Measurements from ENCODE around the gene OR51T1.
"Not testable (repeated sequence)": the region's sequence is repeated elsewhere in the genome, so short reads cannot be mapped to it uniquely, and the experiment has no call there.

Gene OR51T1

DNA sequence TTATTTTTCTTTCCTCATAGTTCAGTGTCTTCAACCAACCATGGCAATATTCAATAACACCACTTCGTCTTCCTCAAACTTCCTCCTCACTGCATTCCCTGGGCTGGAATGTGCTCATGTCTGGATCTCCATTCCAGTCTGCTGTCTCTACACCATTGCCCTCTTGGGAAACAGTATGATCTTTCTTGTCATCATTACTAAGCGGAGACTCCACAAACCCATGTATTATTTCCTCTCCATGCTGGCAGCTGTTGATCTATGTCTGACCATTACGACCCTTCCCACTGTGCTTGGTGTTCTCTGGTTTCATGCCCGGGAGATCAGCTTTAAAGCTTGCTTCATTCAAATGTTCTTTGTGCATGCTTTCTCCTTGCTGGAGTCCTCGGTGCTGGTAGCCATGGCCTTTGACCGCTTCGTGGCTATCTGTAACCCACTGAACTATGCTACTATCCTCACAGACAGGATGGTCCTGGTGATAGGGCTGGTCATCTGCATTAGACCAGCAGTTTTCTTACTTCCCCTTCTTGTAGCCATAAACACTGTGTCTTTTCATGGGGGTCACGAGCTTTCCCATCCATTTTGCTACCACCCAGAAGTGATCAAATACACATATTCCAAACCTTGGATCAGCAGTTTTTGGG, at the start of gene OR51T1:
Gene OR51T1 (plus strand): TSS at position 41 of the 641 bp plus-strand sequence. CDS start 0 bp downstream, at position 41.
- Histone ChIP-seq H3K4me3 (ENCODE audit: low read length) (no peak within 1 kb of the TSS), H3K27ac (ENCODE audit: low read depth, low read length) (no peak within 1 kb of the TSS), H3K9ac (ENCODE audit: low read length) (no peak within 1 kb of the TSS), H3K4me1 (ENCODE audit: control insufficient read depth, insufficient read depth, low read length) (no peaks in the 10 kb centered on the region), H3K36me3 (ENCODE audit: control insufficient read depth, insufficient read depth, low read length) (no peaks in the 10 kb centered on the region), H3K27me3 (ENCODE audit: control insufficient read depth, insufficient read depth, low read length) (no peaks in the 10 kb centered on the region)

- Histone ChIP-seq H3K4me1 (ENCODE audit: control insufficient read depth, insufficient read depth, low read length) (no peaks in the 10 kb centered on the region), H3K9ac (ENCODE audit: low read length) (no peak overlapping the region), H3K27ac (ENCODE audit: low read depth, low read length) (no peak overlapping the region), H3K4me3 (ENCODE audit: low read length) (no peak overlapping the region), H3K27me3 (ENCODE audit: control insufficient read depth, insufficient read depth, low read length) (no peaks in the 10 kb centered on the region), H3K36me3 (ENCODE audit: control insufficient read depth, insufficient read depth, low read length) (no peaks in the 10 kb centered on the region)
These were observed 41.7 kb upstream of the OR51T1 start for GRCh38 chr11:4839851-4840549.

DNA sequence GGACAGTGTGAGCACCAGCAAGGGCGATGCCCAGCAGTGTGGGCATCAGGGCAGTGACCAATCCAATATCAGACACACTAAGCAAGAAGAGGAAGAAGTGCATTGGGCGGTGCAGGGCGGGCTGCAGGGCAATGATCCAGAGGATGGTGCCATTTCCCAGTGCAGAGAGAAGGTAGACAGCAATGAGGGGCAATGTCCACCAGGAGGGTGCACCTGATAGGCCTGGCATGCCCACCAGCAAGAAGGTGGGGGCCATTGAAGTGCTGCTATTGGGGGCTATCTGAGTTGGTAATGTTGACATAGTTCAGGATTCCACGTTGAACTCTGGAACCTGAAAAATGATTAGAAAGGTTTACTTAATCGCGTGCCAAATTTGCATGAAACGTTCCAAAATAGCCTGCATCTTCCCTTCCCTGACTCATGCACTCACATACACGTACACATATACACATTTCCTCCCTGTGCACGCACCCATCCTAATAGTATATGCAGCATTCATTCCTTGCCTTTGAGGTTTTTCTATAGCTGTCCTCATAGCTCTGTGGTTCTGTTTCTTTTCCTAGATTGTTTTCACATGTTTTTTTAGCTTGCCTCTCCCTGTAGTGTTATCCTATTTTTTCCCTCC, 32.7 kb upstream of the OR51T1 start, which contains the start of gene OR51S1:
Gene OR51S1 (minus strand): TSS at position 301 of the 625 bp plus-strand sequence. CDS start 0 bp downstream, at position 301.
- Histone ChIP-seq H3K36me3 (ENCODE audit: control insufficient read depth, insufficient read depth, low read length) (no peaks in the 10 kb centered on the region), H3K27ac (ENCODE audit: low read depth, low read length) (no peak within 1 kb of the TSS), H3K9ac (ENCODE audit: low read length) (no peak within 1 kb of the TSS), H3K4me3 (ENCODE audit: low read length) (no peak within 1 kb of the TSS), H3K4me1 (ENCODE audit: control insufficient read depth, insufficient read depth, low read length) (no peaks in the 10 kb centered on the region), H3K27me3 (ENCODE audit: control insufficient read depth, insufficient read depth, low read length) (no peaks in the 10 kb centered on the region)

DNA sequence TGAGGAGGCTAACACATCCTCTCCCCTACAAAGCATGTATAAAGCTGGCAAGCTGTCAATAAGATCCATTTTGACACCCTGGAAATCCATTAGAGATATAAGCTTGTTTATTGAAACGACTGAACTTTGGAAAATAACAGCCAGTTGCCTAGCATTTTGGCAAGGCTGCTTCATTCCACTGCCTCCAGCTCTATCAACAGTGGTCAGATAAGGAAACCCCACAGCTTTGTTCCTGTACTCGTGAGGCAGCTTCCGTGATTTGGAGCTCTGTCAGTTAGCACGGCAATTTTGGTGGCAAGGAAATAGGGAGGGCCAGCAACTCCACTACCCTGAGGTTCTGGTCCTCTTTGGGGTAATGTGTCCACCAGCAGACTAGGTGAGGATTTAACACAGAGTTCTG, 30.7 kb upstream of the OR51T1 start:
- H3K4me1 ChIP-seq (ENCODE audit: control insufficient read depth, insufficient read depth, low read length), result no peaks in the 10 kb centered on the region
- H3K9ac ChIP-seq (ENCODE audit: low read length), result no peak overlapping the region
- no peaks in the 10 kb centered on the region for H3K36me3 ChIP-seq (ENCODE audit: control insufficient read depth, insufficient read depth, low read length)
- no peak overlapping the region for H3K4me3 ChIP-seq (ENCODE audit: low read length)
- H3K27me3 ChIP-seq (ENCODE audit: control insufficient read depth, insufficient read depth, low read length), result no peaks in the 10 kb centered on the region
- H3K27ac ChIP-seq (ENCODE audit: low read depth, low read length), result no peak overlapping the region

GRCh38 chr11:4854286-4854685, 27.4 kb upstream of the OR51T1 start:
- not testable (repeated sequence) for H3K4me3 ChIP-seq (ENCODE audit: low read length); H3K4me1 ChIP-seq (ENCODE audit: control insufficient read depth, insufficient read depth, low read length); H3K27me3 ChIP-seq (ENCODE audit: control insufficient read depth, insufficient read depth, low read length); H3K9ac ChIP-seq (ENCODE audit: low read length); H3K27ac ChIP-seq (ENCODE audit: low read depth, low read length); H3K36me3 ChIP-seq (ENCODE audit: control insufficient read depth, insufficient read depth, low read length)

GRCh38 chr11:4862447-4863236, 19.1 kb upstream of the OR51T1 start:
- no peaks in the 10 kb centered on the region for H3K27me3 ChIP-seq (ENCODE audit: control insufficient read depth, insufficient read depth, low read length)
- H3K9ac ChIP-seq (ENCODE audit: low read length), result no peak overlapping the region
- H3K4me3 ChIP-seq (ENCODE audit: low read length), result no peak overlapping the region
- no peak overlapping the region for H3K27ac ChIP-seq (ENCODE audit: low read depth, low read length)
- no peaks in the 10 kb centered on the region for H3K36me3 ChIP-seq (ENCODE audit: control insufficient read depth, insufficient read depth, low read length)
- no peaks in the 10 kb centered on the region for H3K4me1 ChIP-seq (ENCODE audit: control insufficient read depth, insufficient read depth, low read length)

DNA sequence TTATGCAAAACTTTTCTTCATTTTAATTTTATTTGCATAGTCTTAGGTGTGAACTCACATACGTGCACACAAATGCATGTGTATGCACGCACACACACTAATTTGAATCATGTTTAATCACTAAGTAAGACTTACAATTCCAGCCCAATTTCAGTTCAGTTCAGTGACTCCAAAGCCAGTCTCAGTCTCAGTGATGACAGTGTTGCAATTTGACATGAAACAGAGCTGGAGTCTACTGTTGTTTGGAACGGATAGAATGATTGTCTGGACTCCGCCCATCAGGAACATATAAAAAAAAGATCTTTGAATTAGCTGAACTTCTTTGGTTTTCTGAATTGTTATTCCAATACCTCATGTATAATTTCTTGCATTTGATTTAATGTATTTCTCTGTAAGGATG, 17.8 kb upstream of the OR51T1 start:
- Histone ChIP-seq H3K4me1 (ENCODE audit: control insufficient read depth, insufficient read depth, low read length) (no peaks in the 10 kb centered on the region), H3K4me3 (ENCODE audit: low read length) (no peak overlapping the region), H3K27me3 (ENCODE audit: control insufficient read depth, insufficient read depth, low read length) (no peaks in the 10 kb centered on the region), H3K9ac (ENCODE audit: low read length) (no peak overlapping the region), H3K36me3 (ENCODE audit: control insufficient read depth, insufficient read depth, low read length) (no peaks in the 10 kb centered on the region), H3K27ac (ENCODE audit: low read depth, low read length) (no peak overlapping the region)

- no peak overlapping the region for H3K9ac ChIP-seq (ENCODE audit: low read length)
- H3K27ac ChIP-seq (ENCODE audit: low read depth, low read length), result no peak overlapping the region
- H3K4me1 ChIP-seq (ENCODE audit: control insufficient read depth, insufficient read depth, low read length), result no peaks in the 10 kb centered on the region
- H3K36me3 ChIP-seq (ENCODE audit: control insufficient read depth, insufficient read depth, low read length), result no peaks in the 10 kb centered on the region
- H3K4me3 ChIP-seq (ENCODE audit: low read length), result no peak overlapping the region
- no peaks in the 10 kb centered on the region for H3K27me3 ChIP-seq (ENCODE audit: control insufficient read depth, insufficient read depth, low read length)
These were observed 15.8 kb upstream of the OR51T1 start for GRCh38 chr11:4865855-4866254.

DNA sequence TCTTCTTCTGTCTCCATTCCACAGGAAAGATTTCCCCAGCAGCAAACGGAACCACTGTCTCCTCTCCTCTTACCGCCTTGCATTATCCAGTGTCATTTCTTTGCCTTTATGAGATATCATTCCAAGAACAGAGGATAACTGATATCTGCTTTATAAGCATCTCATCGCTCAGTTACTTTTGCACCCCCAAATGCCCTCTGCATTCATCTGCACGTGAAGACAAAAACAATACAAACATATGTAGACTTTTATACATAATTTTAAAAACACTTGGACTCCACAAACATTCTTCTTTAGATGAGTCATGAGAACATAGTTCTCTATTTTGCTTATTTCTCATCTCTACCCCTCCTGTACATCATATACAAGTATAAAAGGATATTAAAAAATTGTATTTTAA, 512 bp upstream of the OR51T1 start:
- no peak overlapping the region for H3K9ac ChIP-seq (ENCODE audit: low read length)
- H3K4me1 ChIP-seq (ENCODE audit: control insufficient read depth, insufficient read depth, low read length), result no peaks in the 10 kb centered on the region
- no peak overlapping the region for H3K4me3 ChIP-seq (ENCODE audit: low read length)
- no peak overlapping the region for H3K27ac ChIP-seq (ENCODE audit: low read depth, low read length)
- H3K27me3 ChIP-seq (ENCODE audit: control insufficient read depth, insufficient read depth, low read length), result no peaks in the 10 kb centered on the region
- H3K36me3 ChIP-seq (ENCODE audit: control insufficient read depth, insufficient read depth, low read length), result no peaks in the 10 kb centered on the region

DNA sequence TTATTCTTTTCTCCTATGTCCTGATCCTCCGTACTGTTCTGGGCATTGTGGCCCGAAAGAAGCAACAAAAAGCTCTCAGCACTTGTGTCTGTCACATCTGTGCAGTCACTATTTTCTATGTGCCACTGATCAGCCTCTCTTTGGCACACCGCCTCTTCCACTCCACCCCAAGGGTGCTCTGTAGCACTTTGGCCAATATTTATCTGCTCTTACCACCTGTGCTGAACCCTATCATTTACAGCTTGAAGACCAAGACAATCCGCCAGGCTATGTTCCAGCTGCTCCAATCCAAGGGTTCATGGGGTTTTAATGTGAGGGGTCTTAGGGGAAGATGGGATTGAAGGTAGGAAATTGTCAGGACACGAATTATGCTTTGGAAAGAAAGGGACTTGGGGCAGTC, 843 bp downstream of the OR51T1 start:
- Histone ChIP-seq H3K36me3 (ENCODE audit: control insufficient read depth, insufficient read depth, low read length) (no peaks in the 10 kb centered on the region), H3K27ac (ENCODE audit: low read depth, low read length) (no peak overlapping the region)

GRCh38 chr11:4884361-4884760, 2.7 kb downstream of the OR51T1 start:
- Histone ChIP-seq H3K4me3 (ENCODE audit: low read length) (no peak overlapping the region), H3K27me3 (ENCODE audit: control insufficient read depth, insufficient read depth, low read length) (no peaks in the 10 kb centered on the region), H3K36me3 (ENCODE audit: control insufficient read depth, insufficient read depth, low read length) (no peaks in the 10 kb centered on the region)

More for the DNA sequence above, 843 bp downstream of the OR51T1 start:
- no peaks in the 10 kb centered on the region for H3K4me1 ChIP-seq (ENCODE audit: control insufficient read depth, insufficient read depth, low read length)
- no peaks in the 10 kb centered on the region for H3K27me3 ChIP-seq (ENCODE audit: control insufficient read depth, insufficient read depth, low read length)
- no peak overlapping the region for H3K4me3 ChIP-seq (ENCODE audit: low read length)
- H3K9ac ChIP-seq (ENCODE audit: low read length), result no peak overlapping the region

GRCh38 chr11:4886186-4886585, 4.5 kb downstream of the OR51T1 start:
- Histone ChIP-seq H3K4me3 (ENCODE audit: low read length) (no peak overlapping the region), H3K4me1 (ENCODE audit: control insufficient read depth, insufficient read depth, low read length) (no peaks in the 10 kb centered on the region), H3K27ac (ENCODE audit: low read depth, low read length) (no peak overlapping the region), H3K36me3 (ENCODE audit: control insufficient read depth, insufficient read depth, low read length) (no peaks in the 10 kb centered on the region), H3K9ac (ENCODE audit: low read length) (no peak overlapping the region), H3K27me3 (ENCODE audit: control insufficient read depth, insufficient read depth, low read length) (no peaks in the 10 kb centered on the region)

More at GRCh38 chr11:4884361-4884760, 2.7 kb downstream of the OR51T1 start:
- Histone ChIP-seq H3K4me1 (ENCODE audit: control insufficient read depth, insufficient read depth, low read length) (no peaks in the 10 kb centered on the region), H3K9ac (ENCODE audit: low read length) (no peak overlapping the region), H3K27ac (ENCODE audit: low read depth, low read length) (no peak overlapping the region)
